Mononuclear cell (primary cell): ENCODE measurements around the gene LSAMP. TPM values are rescaled to one million over a fixed set of nuclear protein-coding genes. Genes with fewer than 3 reads are reported as not detected.

Experiments
- H3K27me3 ChIP-seq: 2 replicates; pipeline ENCODE4 v1.6.0; 2011; ENCODE audit warnings: low read length, control low read depth; ENCODE audit not compliant: insufficient read depth
- H3K4me1 ChIP-seq: 2 replicates; pipeline ENCODE4 v1.5.1; 2011; ENCODE audit warnings: mild to moderate bottlenecking, low read length, control low read depth; ENCODE audit not compliant: insufficient read depth
- H3K4me3 ChIP-seq: 2 replicates; pipeline ENCODE4 v1.5.1; 2011; ENCODE audit warnings: mild to moderate bottlenecking, low read length, moderate library complexity
- H3K9me3 ChIP-seq: 2 replicates; pipeline ENCODE4 v1.5.1; 2011; ENCODE audit warnings: low read depth, mild to moderate bottlenecking, control low read depth, low read length
- total RNA-seq: library from RNA; depleted of rRNA; stranded (reverse); fragments of >200 nt; gene quantifications from one replicate; pipeline ENCODE4 v1.2.3, GENCODE V29; 2012

LSAMP gene
- total RNA-seq, 1 donor: not detected

- no peaks in the 10 kb centered on the region for H3K9me3 ChIP-seq
- H3K4me1 ChIP-seq: no peaks in the 10 kb centered on the region
- H3K27me3 ChIP-seq: no peaks in the 10 kb centered on the region
- no peak overlapping the region for H3K4me3 ChIP-seq
Observed at GRCh38 chr3:115913069-115913686, 532.1 kb downstream of the LSAMP start.

DNA sequence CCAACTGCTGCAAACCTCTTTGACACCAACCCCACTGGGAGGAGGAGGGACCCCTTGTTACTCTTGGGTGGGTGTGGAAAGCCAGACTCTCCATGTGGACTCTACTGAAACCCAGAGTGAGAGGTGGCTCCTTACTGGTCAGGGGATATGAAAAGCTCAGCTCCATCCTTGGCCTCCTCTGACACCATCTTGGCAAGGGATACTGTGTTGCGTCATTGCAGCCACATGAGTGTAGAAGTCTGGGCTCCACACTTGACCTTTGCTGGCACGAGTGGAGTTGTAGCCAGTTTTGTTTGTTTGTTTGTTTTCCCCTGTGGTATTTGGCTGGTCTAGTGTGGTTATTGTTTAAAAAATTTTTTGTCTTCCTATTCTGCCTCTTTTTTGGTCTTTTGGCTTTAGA lies 532.9 kb downstream of the LSAMP start:
- H3K4me3 ChIP-seq: no peak overlapping the region
- H3K4me1 ChIP-seq: no peaks in the 10 kb centered on the region
- H3K9me3 ChIP-seq: no peaks in the 10 kb centered on the region
- no peaks in the 10 kb centered on the region for H3K27me3 ChIP-seq

DNA sequence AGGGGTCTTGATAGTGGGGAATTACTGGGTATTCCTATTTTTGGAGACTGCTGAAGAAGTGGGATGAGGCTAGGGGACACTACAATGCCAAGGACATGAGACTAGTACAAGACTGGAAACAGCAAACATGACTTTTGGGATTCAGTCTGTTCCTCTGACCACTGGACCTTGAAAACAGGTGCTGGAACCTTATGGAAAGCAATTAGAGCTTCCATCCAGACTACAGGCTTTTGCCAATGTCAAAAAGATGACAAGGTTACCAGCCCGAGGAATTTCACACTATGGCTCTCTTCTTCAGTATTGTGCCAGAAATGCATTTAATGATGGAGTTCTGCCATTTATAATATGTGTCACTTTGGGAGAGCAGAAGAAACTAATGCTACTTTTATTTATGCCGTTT lies 539.4 kb downstream of the LSAMP start:
- H3K4me1 ChIP-seq: no peaks in the 10 kb centered on the region
- H3K27me3 ChIP-seq: no peaks in the 10 kb centered on the region
- no peaks in the 10 kb centered on the region for H3K9me3 ChIP-seq
- H3K4me3 ChIP-seq: no peak overlapping the region

GRCh38 chr3:115903843-115904242 lies 541.4 kb downstream of the LSAMP start:
- no peaks in the 10 kb centered on the region for H3K27me3 ChIP-seq
- H3K4me3 ChIP-seq: no peak overlapping the region
- H3K4me1 ChIP-seq: no peaks in the 10 kb centered on the region
- H3K9me3 ChIP-seq: no peaks in the 10 kb centered on the region

DNA sequence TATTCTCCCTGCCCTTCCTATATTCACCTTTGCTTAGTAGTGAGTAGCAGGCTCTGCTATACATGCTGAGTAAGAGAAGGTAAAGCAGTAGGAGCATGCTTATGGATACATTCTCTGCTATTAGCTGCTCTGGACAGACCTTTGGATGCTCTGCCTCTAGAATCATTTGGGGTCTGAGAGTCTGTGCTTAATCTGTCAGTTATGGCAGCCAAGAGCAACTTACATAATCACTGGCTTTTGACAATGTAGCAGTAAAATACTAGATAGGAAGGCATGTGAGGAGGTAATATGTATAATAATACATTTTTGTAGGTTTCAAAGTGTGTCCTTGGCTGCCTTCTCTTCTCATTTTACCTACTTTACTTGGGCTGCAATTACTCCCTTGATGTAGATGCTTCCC lies 544.3 kb downstream of the LSAMP start:
- Histone ChIP-seq H3K4me1 (no peaks in the 10 kb centered on the region), H3K27me3 (no peaks in the 10 kb centered on the region), H3K9me3 (no peaks in the 10 kb centered on the region), H3K4me3 (no peak overlapping the region)

DNA sequence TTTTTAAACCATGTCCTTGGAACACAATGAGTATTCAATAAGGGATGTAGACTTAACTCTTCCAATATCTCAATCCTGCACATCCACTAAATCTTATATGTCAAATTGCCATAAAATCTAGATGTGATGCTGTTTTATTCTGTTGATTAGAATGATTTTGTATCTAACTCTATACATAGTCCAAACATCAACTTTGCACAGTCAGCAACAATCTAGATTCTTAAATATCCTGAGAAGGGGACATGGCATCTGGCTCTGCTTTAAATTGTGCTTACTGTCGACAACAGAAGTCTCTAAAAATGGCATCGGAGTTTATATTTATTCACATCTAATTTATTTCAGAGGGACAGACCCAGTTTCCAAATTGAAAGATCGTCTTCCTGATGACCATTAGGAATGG lies 545.8 kb downstream of the LSAMP start:
- Histone ChIP-seq H3K4me1 (no peaks in the 10 kb centered on the region), H3K9me3 (no peaks in the 10 kb centered on the region), H3K27me3 (no peaks in the 10 kb centered on the region), H3K4me3 (no peak overlapping the region)

DNA sequence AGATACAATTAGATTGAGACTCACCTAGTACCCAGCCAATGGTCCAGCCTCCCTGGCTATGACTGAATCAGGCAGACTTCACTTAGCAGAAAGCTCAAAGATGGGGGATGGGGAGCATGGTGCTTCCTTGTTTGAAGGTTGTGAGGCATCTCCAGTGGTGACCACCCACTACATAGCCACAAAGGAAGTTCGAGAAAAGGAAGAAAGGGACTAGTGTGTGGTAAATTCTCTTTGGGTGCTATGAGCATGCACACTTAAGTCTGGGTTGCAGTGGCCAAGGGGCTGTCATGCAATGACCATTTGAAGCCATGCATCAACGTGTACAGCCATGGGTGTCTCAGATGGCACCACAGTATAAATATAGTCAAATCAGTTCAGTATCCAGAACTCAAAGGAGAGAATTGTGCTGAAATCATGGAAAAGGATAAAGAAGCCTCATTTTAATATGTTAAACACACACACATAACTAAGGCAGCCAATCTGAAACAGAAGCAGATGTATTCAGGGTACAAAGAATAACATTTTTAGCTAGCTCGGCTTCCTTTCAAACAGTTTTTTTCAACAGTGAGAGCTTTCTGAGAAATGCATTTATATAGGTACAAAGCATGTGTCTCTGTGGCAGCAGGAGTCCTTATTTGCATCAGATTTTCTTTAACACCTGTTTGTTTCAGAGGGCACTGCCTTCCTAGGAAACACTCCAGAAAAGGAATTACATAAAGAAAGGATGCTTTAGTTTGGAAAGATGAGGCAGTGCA lies 546.5 kb downstream of the LSAMP start:
- Histone ChIP-seq H3K9me3 (no peaks in the 10 kb centered on the region), H3K27me3 (no peaks in the 10 kb centered on the region)

DNA sequence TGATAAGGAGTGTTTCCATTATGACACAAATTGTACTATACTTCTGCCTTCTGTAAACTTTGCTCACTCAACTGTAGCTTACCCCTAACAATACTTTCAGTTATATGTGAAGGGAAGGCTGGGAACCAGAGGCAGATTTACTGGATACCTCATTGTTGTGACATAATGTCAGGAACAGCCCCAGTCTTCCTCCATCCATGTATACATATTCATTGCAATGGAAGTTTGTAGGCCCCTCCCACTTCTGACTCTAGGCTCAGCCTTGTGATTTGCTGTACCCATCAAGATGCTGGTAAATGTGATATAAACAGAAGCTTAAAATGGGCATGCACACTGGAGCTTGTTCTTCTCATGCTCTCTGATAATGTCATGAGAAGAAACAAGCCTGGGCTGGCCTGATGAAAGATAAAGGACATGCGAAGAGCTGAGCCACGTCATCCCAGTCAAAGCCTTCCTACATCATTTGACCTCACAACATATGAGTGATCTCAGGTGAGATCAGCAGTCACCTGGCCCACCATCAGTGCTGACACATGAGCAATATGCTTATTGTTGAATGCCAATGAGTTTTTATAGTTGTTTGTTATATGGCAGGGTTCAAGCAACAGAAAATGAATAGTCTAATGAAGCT lies 554.2 kb downstream of the LSAMP start:
- Histone ChIP-seq H3K9me3 (no peaks in the 10 kb centered on the region), H3K4me1 (no peaks in the 10 kb centered on the region), H3K4me3 (no peak overlapping the region), H3K27me3 (no peaks in the 10 kb centered on the region)

More for the DNA sequence above, 546.5 kb downstream of the LSAMP start:
- H3K4me3 ChIP-seq: no peak overlapping the region
- H3K4me1 ChIP-seq: no peaks in the 10 kb centered on the region

GRCh38 chr3:115890579-115890978 lies 554.7 kb downstream of the LSAMP start:
- H3K4me1 ChIP-seq: no peaks in the 10 kb centered on the region
- no peak overlapping the region for H3K4me3 ChIP-seq
- H3K9me3 ChIP-seq: no peaks in the 10 kb centered on the region
- no peaks in the 10 kb centered on the region for H3K27me3 ChIP-seq

GRCh38 chr3:115885621-115886020 lies 559.7 kb downstream of the LSAMP start:
- Histone ChIP-seq H3K4me1 (no peaks in the 10 kb centered on the region), H3K4me3 (no peak overlapping the region), H3K9me3 (no peaks in the 10 kb centered on the region), H3K27me3 (no peaks in the 10 kb centered on the region)

DNA sequence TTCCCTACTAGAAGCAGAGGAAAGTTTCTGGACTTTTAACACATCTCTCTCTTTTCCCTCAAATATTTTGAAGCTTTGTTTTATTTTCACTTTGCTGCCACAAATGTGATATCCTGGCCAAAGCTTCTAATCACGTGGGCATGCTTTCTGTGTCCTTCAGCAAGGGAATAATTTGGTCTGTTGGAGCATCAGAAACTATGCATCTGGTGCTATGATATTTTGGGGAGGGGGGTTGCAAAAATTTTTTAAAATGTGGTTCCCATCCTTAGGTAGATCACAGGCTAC lies 567.7 kb downstream of the LSAMP start:
- Histone ChIP-seq H3K9me3 (no peaks in the 10 kb centered on the region), H3K4me1 (no peaks in the 10 kb centered on the region), H3K27me3 (no peaks in the 10 kb centered on the region), H3K4me3 (no peak overlapping the region)

DNA sequence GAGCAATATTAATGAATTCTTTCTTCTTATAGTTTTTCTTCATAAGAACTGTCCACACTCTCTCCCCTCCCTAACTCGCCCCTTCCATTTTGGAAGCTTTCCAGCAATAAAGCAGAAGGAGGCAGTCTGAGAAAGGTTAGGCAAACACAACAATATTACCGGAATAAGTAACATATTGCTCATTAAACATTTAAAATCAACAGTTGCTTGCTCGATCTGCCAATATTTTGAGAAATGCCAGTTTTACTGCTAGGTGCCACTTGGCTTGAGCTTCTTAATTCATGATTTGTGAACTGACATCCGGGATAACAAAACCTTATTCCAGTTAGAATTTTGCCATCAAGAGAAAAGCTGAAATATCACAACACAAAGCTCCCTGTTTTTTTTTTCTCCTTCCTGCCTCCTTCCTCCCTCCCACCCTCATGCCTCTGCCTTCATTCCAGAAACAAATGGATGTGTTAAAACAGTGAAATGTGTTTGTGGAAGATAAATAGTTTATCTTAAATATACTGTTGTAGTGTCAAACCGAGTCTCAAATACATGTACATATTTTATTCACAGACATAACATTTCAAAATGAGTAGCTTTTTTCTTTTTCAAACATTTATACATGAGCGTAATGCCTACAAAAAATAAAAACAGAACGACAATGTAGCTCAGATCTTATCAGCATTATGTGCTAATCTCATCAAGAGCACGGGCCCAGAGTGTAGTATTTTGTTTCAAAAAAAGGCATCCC lies 568.2 kb downstream of the LSAMP start:
- Histone ChIP-seq H3K4me3 (no peak overlapping the region), H3K4me1 (no peaks in the 10 kb centered on the region), H3K27me3 (no peaks in the 10 kb centered on the region), H3K9me3 (no peaks in the 10 kb centered on the region)

DNA sequence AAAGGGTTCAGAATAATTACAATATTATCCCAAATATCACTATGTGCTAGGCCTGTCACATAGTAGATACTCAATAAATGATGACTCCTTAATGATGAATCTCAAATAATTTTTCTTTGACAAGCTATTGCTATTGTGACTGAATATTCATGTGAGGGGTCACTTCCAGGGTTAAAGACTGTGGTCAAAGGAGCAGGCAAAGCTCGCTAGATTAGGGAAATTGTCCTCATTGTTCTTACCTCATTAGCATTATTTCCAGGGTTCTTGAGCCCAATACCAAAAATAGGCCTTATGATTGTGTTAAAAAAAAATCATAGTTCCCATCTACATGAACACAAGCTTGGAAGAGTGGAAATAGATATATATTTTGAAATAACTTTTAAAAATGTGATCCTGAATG lies 569.8 kb downstream of the LSAMP start:
- H3K4me1 ChIP-seq: no peaks in the 10 kb centered on the region
- H3K4me3 ChIP-seq: no peak overlapping the region
- no peaks in the 10 kb centered on the region for H3K27me3 ChIP-seq
- H3K9me3 ChIP-seq: no peaks in the 10 kb centered on the region

- Histone ChIP-seq H3K4me1 (no peaks in the 10 kb centered on the region), H3K4me3 (no peak overlapping the region), H3K27me3 (no peaks in the 10 kb centered on the region), H3K9me3 (no peaks in the 10 kb centered on the region)
Observed at GRCh38 chr3:115871735-115872134, 573.6 kb downstream of the LSAMP start.

DNA sequence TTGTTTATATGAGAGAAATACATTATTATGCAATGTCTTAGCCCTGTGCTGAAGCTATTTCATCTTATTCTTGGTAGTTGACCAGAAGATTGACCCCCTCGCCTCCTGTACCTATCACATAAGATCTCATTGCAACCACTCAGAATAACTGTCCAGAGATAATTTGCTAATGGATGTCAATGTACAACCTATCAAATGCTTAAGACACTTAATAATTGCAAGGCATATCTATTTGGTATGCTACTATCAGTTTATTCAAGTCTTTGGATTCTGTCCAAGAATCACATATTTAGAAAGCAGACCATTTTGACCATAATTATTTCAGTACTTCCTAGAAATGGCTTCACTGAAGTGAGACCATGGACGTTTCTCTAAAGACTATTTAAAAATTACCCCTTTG lies 580.4 kb downstream of the LSAMP start:
- Histone ChIP-seq H3K4me1 (no peaks in the 10 kb centered on the region), H3K4me3 (no peak overlapping the region), H3K9me3 (no peaks in the 10 kb centered on the region), H3K27me3 (no peaks in the 10 kb centered on the region)
